Left ventricle myocardium inferior (tissue), 1 donor: ENCODE data around the gene TOMM70. TPM values are rescaled to one million over a fixed set of nuclear protein-coding genes. Genes with fewer than 3 reads are reported as not detected.

Experiments
- DNase-seq: peaks from one replicate; pipeline ENCODE4 v3.0.0-alpha.2; 2020
- H3K27ac ChIP-seq: fragments of 200-600 bp; replicated peaks from 2 replicates; pipeline ENCODE4 v1.8.0; 2021
- H3K27me3 ChIP-seq: fragments of 200-600 bp; 2 replicates; pipeline ENCODE4 v1.8.0; 2021; ENCODE audit warnings: low read depth
- H3K36me3 ChIP-seq: fragments of 200-600 bp; 2 replicates; pipeline ENCODE4 v1.8.0; 2021
- H3K4me1 ChIP-seq: fragments of 200-600 bp; 2 replicates; pipeline ENCODE4 v1.8.0; 2021
- H3K4me3 ChIP-seq: fragments of 200-600 bp; 2 replicates; pipeline ENCODE4 v1.8.0; 2021; ENCODE audit warnings: mild to moderate bottlenecking, moderate library complexity
- H3K9me3 ChIP-seq: fragments of 200-600 bp; replicated peaks from 2 replicates; pipeline ENCODE4 v1.8.0; 2021
- CTCF ChIP-seq: fragments of 200-600 bp; IDR thresholded peaks from 2 replicates; pipeline ENCODE4 v1.8.0; 2021; ENCODE audit warnings: antibody characterized with exemption, mild to moderate bottlenecking, borderline replicate concordance
- intact Hi-C: fragments of 100-400 bp; cut with micrococcal nuclease; formaldehyde crosslinking; loops from one replicate; pipeline ENCODE4 v1.11.0; 2022
- total RNA-seq: library from RNA; stranded (reverse); fragmentation: NEBNext Ultra II Directional; extraction: Animal tissue kit (Norgen Biotek cat#: 25700); gene quantifications from one replicate; pipeline ENCODE4 v1.2.1, GENCODE V29; 2021
- donor health status: DM: no; HTN: yes; CAD: no; lungs with severe emphysema.

The TOMM70 gene
- total RNA-seq, 1 donor from 2014 or later, result 65.4 TPM

- Histone ChIP-seq H3K4me3 (no peak overlapping the region), H3K27ac (no peak overlapping the region), H3K4me1 (peaks cover 3% of the 10 kb centered on the region), H3K36me3 (peaks cover 95% of the 10 kb centered on the region), H3K9me3 (no peaks in the 10 kb centered on the region), H3K27me3 (no peaks in the 10 kb centered on the region)
- no peak for DNase-seq
- TF ChIP-seq CTCF, result no peak
- intact Hi-C loops, result no loop called here
Measured at GRCh38 chr3:100376301-100376700, 24.6 kb downstream of the TOMM70 start.

- Histone ChIP-seq H3K4me3 (no peak overlapping the region), H3K36me3 (peaks cover 90% of the 10 kb centered on the region), H3K27me3 (no peaks in the 10 kb centered on the region), H3K27ac (no peak overlapping the region), H3K9me3 (no peaks in the 10 kb centered on the region), H3K4me1 (peaks cover 3% of the 10 kb centered on the region)
- intact Hi-C loops, result no loop called here
- no peak for TF ChIP-seq CTCF
- DNase-seq, result no peak
Measured at GRCh38 chr3:100374521-100374920, 26.4 kb downstream of the TOMM70 start.

GRCh38 chr3:100370756-100371155 is 30.1 kb downstream of the TOMM70 start:
- intact Hi-C loops, result no loop called here
- DNase-seq, result no peak
- no peak for TF ChIP-seq CTCF
- H3K27me3 ChIP-seq, result no peaks in the 10 kb centered on the region
- no peaks in the 10 kb centered on the region for H3K9me3 ChIP-seq
- H3K4me1 ChIP-seq, result no peaks in the 10 kb centered on the region
- H3K27ac ChIP-seq, result no peak overlapping the region
- peaks cover 89% of the 10 kb centered on the region for H3K36me3 ChIP-seq
- H3K4me3 ChIP-seq, result no peak overlapping the region

- no peak for TF ChIP-seq CTCF
Measured at GRCh38 chr3:100368441-100368840, 32.4 kb downstream of the TOMM70 start.

GRCh38 chr3:100366424-100366823 is 34.5 kb downstream of the TOMM70 start:
- H3K9me3 ChIP-seq, result peaks cover 9% of the 10 kb centered on the region

More at GRCh38 chr3:100368441-100368840, 32.4 kb downstream of the TOMM70 start:
- Histone ChIP-seq H3K4me1 (no peaks in the 10 kb centered on the region), H3K27me3 (no peaks in the 10 kb centered on the region), H3K27ac (no peak overlapping the region), H3K9me3 (no peaks in the 10 kb centered on the region), H3K4me3 (no peak overlapping the region), H3K36me3 (peaks cover 94% of the 10 kb centered on the region)
- intact Hi-C loops, result no loop called here
- no peak for DNase-seq

More at GRCh38 chr3:100366424-100366823, 34.5 kb downstream of the TOMM70 start:
- Histone ChIP-seq H3K27ac (no peak overlapping the region), H3K36me3 (peaks cover 94% of the 10 kb centered on the region), H3K4me1 (no peaks in the 10 kb centered on the region), H3K4me3 (no peak overlapping the region), H3K27me3 (no peaks in the 10 kb centered on the region)
- no peak for DNase-seq
- no peak for TF ChIP-seq CTCF
- intact Hi-C loops, result no loop called here
